HFF-Myc (cell line): ENCODE data around the gene ZBTB17.

Source experiments
- DNase-seq: peaks from one replicate; pipeline ENCODE4 v3.0.0-alpha.2; 2011; ENCODE audit warnings: low read depth; ENCODE audit errors: extremely low read depth
- H3K4me3 ChIP-seq: replicated peaks from 2 replicates; pipeline ENCODE4 v1.5.1; 2011; ENCODE audit warnings: low read depth, mild to moderate bottlenecking, control low read depth, low read length
- CTCF ChIP-seq: IDR thresholded peaks from 2 replicates; pipeline ENCODE4 v1.5.1; 2012; ENCODE audit warnings: mild to moderate bottlenecking, low read depth, low read length, control low read depth; ENCODE audit errors: missing control alignments

ZBTB17 gene

GRCh38 chr1:15963363-15963967 lies 12.4 kb downstream of the ZBTB17 start:
- no peak overlapping the region for H3K4me3 ChIP-seq
- TF ChIP-seq CTCF = no peak
- DNase-seq = no peak

GRCh38 chr1:15962671-15963362 lies 13.1 kb downstream of the ZBTB17 start:
- DNase-seq = no peak

GRCh38 chr1:15962176-15962575 lies 13.7 kb downstream of the ZBTB17 start:
- H3K4me3 ChIP-seq = no peak overlapping the region
- TF ChIP-seq CTCF = no peak
- no peak for DNase-seq

More at GRCh38 chr1:15962671-15963362, 13.1 kb downstream of the ZBTB17 start:
- no peak for TF ChIP-seq CTCF
- no peak overlapping the region for H3K4me3 ChIP-seq

GRCh38 chr1:15961492-15961891 lies 14.4 kb downstream of the ZBTB17 start:
- H3K4me3 ChIP-seq = no peak overlapping the region
- DNase-seq = no peak

GRCh38 chr1:15960808-15961207 lies 15.1 kb downstream of the ZBTB17 start:
- no peak overlapping the region for H3K4me3 ChIP-seq
- no peak for DNase-seq
- no peak for TF ChIP-seq CTCF

More at GRCh38 chr1:15961492-15961891, 14.4 kb downstream of the ZBTB17 start:
- no peak for TF ChIP-seq CTCF

GRCh38 chr1:15959827-15960446 lies 16.0 kb downstream of the ZBTB17 start:
- no peak for DNase-seq
- H3K4me3 ChIP-seq = no peak overlapping the region
- no peak for TF ChIP-seq CTCF
